ENCODE results near the gene CNTNAP2.

CNTNAP2 gene

DNA sequence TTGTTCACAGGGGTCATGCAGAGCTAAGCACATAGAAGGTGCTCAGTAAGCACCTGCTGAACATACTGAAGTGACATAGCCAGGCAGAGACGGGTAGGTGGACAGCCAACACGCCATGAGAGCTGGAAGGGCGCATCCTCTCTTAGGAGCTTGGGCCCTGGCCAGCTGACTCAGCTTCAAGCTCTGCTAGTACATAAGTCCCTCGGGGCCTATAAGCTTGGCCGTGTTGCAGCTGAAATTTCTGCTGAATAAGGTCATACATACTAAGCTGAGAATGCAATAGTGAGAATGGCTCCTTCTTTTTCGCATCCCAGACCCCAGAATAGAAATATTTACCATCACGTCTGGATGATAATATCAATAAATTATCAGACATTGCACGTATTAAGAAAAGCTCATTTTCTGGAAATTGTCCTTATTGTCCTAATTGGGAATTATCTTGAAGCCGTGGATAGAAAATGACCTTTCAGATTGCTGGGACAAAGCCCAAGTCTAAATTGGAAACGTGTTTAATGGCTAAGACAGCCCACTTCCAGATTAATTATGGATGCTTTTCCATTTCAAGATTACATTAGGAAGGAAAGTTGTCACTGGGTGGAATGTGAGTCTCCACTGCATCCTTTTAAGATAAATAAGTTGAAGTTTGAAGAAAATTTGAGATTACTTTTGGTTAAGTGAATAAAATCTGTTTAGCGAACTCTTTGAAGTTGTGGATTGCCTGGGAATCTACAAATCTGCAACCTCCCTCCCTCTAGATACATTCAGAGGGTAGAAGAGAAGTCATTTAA lies 2186.9 kb downstream of the CNTNAP2 start:
- TF ChIP-seq YY1 (IDR thresholded peaks at IDR 0.05; ENCODE audit: insufficient read depth, insufficient read length) (no peak), SUZ12 (IDR thresholded peaks at IDR 0.05; ENCODE audit: extremely low read depth, insufficient read depth, insufficient read length) (no peak), ZNF274 (IDR thresholded peaks at IDR 0.05; ENCODE audit: low read depth, low read length) (no peak)
- DNase-seq (ENCODE audit: low read depth, low spot score) = no peak
- no peaks in the 10 kb centered on the region for H3K27me3 ChIP-seq (ENCODE audit: insufficient read depth, insufficient read length)
- no peaks in the 10 kb centered on the region for H3K9me3 ChIP-seq (ENCODE audit: insufficient read depth, low read length)
- H3K9ac ChIP-seq (ENCODE audit: insufficient read length, low read depth) = no peak overlapping the region
- H3K36me3 ChIP-seq (ENCODE audit: insufficient read depth, insufficient read length, low read length) = no peaks in the 10 kb centered on the region
- no peaks in the 10 kb centered on the region for H3K4me1 ChIP-seq (ENCODE audit: insufficient read depth, insufficient read length)
- H3K4me3 ChIP-seq (ENCODE audit: insufficient read length, low read depth) = no peak overlapping the region

DNA sequence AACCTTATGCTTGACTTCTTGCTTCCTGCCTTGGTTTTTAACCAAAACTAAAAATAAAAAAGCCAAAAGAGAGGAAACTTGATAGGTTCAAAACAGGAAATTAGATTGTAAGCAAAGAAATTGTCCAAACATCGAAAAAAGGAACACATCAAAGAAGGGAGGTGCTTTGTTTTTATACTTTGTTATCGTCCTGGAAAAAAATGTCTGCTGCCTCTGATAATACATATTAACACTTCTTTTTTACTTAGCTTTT lies 2187.4 kb downstream of the CNTNAP2 start:
- Histone ChIP-seq H3K9ac (ENCODE audit: insufficient read length, low read depth) (no peak overlapping the region), H3K27me3 (ENCODE audit: insufficient read depth, insufficient read length) (no peaks in the 10 kb centered on the region), H3K4me3 (ENCODE audit: insufficient read length, low read depth) (no peak overlapping the region), H3K9me3 (ENCODE audit: insufficient read depth, low read length) (no peaks in the 10 kb centered on the region), H3K36me3 (ENCODE audit: insufficient read depth, insufficient read length, low read length) (no peaks in the 10 kb centered on the region), H3K4me1 (ENCODE audit: insufficient read depth, insufficient read length) (no peaks in the 10 kb centered on the region)
- no peak for DNase-seq (ENCODE audit: low read depth, low spot score)
- no peak for TF ChIP-seq ZNF274 (IDR thresholded peaks at IDR 0.05; ENCODE audit: low read depth, low read length)
- TF ChIP-seq YY1 (IDR thresholded peaks at IDR 0.05; ENCODE audit: insufficient read depth, insufficient read length) = no peak
- TF ChIP-seq SUZ12 (IDR thresholded peaks at IDR 0.05; ENCODE audit: extremely low read depth, insufficient read depth, insufficient read length) = no peak

DNA sequence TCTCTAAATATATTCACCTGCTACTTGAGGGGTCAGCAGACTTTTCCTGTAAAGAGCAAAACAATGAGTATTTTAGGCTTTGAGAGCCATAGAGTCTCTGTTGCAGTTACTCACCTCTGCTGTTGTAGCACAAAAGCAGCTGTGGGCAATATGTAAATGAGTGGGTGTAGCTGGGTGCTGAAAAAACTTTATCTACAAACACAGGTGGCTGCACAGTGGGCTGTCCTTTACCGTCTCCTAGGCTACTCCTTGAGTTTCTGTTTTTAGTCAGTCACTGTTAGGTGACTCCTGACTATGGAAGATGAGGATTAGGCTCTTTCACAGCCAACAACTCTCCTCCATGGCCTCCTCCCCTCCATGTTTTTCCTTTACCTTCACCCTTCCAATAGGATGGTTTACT lies 2187.9 kb downstream of the CNTNAP2 start:
- H3K4me1 ChIP-seq (ENCODE audit: insufficient read depth, insufficient read length) = no peaks in the 10 kb centered on the region
- no peaks in the 10 kb centered on the region for H3K36me3 ChIP-seq (ENCODE audit: insufficient read depth, insufficient read length, low read length)
- no peak overlapping the region for H3K9ac ChIP-seq (ENCODE audit: insufficient read length, low read depth)
- H3K9me3 ChIP-seq (ENCODE audit: insufficient read depth, low read length) = no peaks in the 10 kb centered on the region
- DNase-seq (ENCODE audit: low read depth, low spot score) = no peak
- H3K4me3 ChIP-seq (ENCODE audit: insufficient read length, low read depth) = no peak overlapping the region
- no peak for TF ChIP-seq ZNF274 (IDR thresholded peaks at IDR 0.05; ENCODE audit: low read depth, low read length)
- TF ChIP-seq SUZ12 (IDR thresholded peaks at IDR 0.05; ENCODE audit: extremely low read depth, insufficient read depth, insufficient read length) = no peak
- no peak for TF ChIP-seq YY1 (IDR thresholded peaks at IDR 0.05; ENCODE audit: insufficient read depth, insufficient read length)
- no peaks in the 10 kb centered on the region for H3K27me3 ChIP-seq (ENCODE audit: insufficient read depth, insufficient read length)

- DNase-seq (ENCODE audit: low read depth, low spot score) = no peak
- no peaks in the 10 kb centered on the region for H3K27me3 ChIP-seq (ENCODE audit: insufficient read depth, insufficient read length)
- TF ChIP-seq YY1 (IDR thresholded peaks at IDR 0.05; ENCODE audit: insufficient read depth, insufficient read length) (no peak), SUZ12 (IDR thresholded peaks at IDR 0.05; ENCODE audit: extremely low read depth, insufficient read depth, insufficient read length) (no peak), ZNF274 (IDR thresholded peaks at IDR 0.05; ENCODE audit: low read depth, low read length) (no peak)
- H3K9me3 ChIP-seq (ENCODE audit: insufficient read depth, low read length) = no peaks in the 10 kb centered on the region
- no peaks in the 10 kb centered on the region for H3K36me3 ChIP-seq (ENCODE audit: insufficient read depth, insufficient read length, low read length)
- H3K9ac ChIP-seq (ENCODE audit: insufficient read length, low read depth) = no peak overlapping the region
- no peak overlapping the region for H3K4me3 ChIP-seq (ENCODE audit: insufficient read length, low read depth)
- no peaks in the 10 kb centered on the region for H3K4me1 ChIP-seq (ENCODE audit: insufficient read depth, insufficient read length)
Measured at GRCh38 chr7:148306759-148307158, 2190.2 kb downstream of the CNTNAP2 start.

DNA sequence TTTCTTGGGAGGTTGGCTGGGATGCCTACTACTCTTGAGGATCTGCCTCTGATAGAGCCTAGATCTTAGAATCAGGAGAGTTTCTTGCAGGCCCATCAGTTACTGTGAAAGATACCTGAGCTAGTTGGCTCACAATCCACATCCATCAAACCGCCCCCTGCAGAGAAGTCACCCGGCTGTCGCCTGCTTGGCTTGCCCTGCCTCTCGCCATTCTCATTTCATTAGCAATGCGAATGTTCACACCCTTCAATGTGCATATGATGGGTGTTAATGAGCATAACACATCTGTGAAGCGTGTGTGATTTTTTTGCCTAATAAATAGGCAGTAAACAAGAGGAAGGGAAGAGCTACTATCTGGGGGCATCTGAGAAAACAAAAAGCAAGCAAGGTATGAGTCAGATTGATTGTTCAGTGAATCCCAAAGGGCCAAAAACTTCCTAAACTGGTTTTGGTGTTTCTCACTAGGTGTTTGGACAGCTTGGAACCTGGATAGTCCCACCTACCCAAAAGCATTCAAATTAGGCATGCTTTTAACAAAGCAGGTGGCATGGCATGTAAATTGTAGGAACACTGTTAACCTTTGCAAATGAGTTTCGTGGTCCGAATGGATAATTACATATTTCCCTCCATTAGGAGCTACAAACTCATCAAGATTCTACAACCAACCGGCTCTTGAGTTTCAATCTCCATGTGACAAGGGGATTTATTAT lies 2201.7 kb downstream of the CNTNAP2 start:
- Histone ChIP-seq H3K9ac (ENCODE audit: insufficient read length, low read depth) (no peak overlapping the region), H3K36me3 (ENCODE audit: insufficient read depth, insufficient read length, low read length) (no peaks in the 10 kb centered on the region), H3K27me3 (ENCODE audit: insufficient read depth, insufficient read length) (no peaks in the 10 kb centered on the region), H3K4me3 (ENCODE audit: insufficient read length, low read depth) (no peak overlapping the region), H3K9me3 (ENCODE audit: insufficient read depth, low read length) (no peaks in the 10 kb centered on the region), H3K4me1 (ENCODE audit: insufficient read depth, insufficient read length) (no peaks in the 10 kb centered on the region)
- TF ChIP-seq YY1 (IDR thresholded peaks at IDR 0.05; ENCODE audit: insufficient read depth, insufficient read length) (no peak), SUZ12 (IDR thresholded peaks at IDR 0.05; ENCODE audit: extremely low read depth, insufficient read depth, insufficient read length) (no peak), ZNF274 (IDR thresholded peaks at IDR 0.05; ENCODE audit: low read depth, low read length) (no peak)
- no peak for DNase-seq (ENCODE audit: low read depth, low spot score)

DNA sequence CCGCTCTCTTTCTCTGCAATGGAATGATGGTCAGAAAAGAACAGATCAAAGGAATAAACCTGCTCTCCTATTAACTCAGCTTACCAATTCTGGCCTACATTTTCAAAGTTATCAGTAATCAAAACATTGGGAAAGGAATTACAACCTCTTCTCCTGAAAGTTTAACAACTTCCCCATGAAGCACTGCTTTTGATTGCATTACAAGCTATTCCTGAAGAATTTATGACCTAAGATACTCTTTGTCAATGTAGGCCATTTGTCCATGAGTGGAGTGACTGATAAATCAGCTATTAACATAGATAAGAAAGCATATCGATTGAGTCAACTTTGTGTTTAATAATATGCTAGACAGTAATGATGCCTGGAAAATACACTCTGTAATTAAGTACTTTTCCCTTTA lies 2202.2 kb downstream of the CNTNAP2 start:
- Histone ChIP-seq H3K9me3 (ENCODE audit: insufficient read depth, low read length) (no peaks in the 10 kb centered on the region), H3K9ac (ENCODE audit: insufficient read length, low read depth) (no peak overlapping the region), H3K36me3 (ENCODE audit: insufficient read depth, insufficient read length, low read length) (no peaks in the 10 kb centered on the region), H3K27me3 (ENCODE audit: insufficient read depth, insufficient read length) (no peaks in the 10 kb centered on the region), H3K4me1 (ENCODE audit: insufficient read depth, insufficient read length) (no peaks in the 10 kb centered on the region), H3K4me3 (ENCODE audit: insufficient read length, low read depth) (no peak overlapping the region)
- DNase-seq (ENCODE audit: low read depth, low spot score) = no peak
- TF ChIP-seq ZNF274 (IDR thresholded peaks at IDR 0.05; ENCODE audit: low read depth, low read length) (no peak), SUZ12 (IDR thresholded peaks at IDR 0.05; ENCODE audit: extremely low read depth, insufficient read depth, insufficient read length) (no peak), YY1 (IDR thresholded peaks at IDR 0.05; ENCODE audit: insufficient read depth, insufficient read length) (no peak)

DNA sequence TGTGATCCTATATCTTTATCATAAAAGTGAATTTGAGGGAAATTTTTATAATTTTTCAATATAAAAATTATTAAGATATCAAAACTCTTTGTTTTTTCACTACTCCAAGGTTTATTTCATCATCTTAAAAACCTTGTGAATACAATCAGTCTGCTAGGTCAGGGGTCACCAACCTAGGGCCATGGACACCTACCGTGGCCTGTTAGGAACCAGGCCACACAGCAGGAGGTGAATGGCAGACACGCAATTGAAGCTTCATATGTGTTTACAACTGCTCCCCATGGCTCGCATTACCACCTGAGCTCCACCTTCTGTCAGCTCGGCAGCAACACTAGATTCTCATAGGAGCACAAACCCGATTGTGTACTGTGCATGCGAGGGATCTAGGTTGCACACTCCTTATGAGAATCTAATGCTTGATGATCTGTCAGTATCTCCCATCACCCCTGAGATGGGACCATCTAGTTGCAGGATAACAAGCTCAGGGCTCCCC lies 2202.8 kb downstream of the CNTNAP2 start:
- TF ChIP-seq YY1 (IDR thresholded peaks at IDR 0.05; ENCODE audit: insufficient read depth, insufficient read length) (no peak), ZNF274 (IDR thresholded peaks at IDR 0.05; ENCODE audit: low read depth, low read length) (no peak), SUZ12 (IDR thresholded peaks at IDR 0.05; ENCODE audit: extremely low read depth, insufficient read depth, insufficient read length) (no peak)
- Histone ChIP-seq H3K4me1 (ENCODE audit: insufficient read depth, insufficient read length) (no peaks in the 10 kb centered on the region), H3K9me3 (ENCODE audit: insufficient read depth, low read length) (no peaks in the 10 kb centered on the region), H3K4me3 (ENCODE audit: insufficient read length, low read depth) (no peak overlapping the region), H3K36me3 (ENCODE audit: insufficient read depth, insufficient read length, low read length) (no peaks in the 10 kb centered on the region), H3K9ac (ENCODE audit: insufficient read length, low read depth) (no peak overlapping the region), H3K27me3 (ENCODE audit: insufficient read depth, insufficient read length) (no peaks in the 10 kb centered on the region)
- no peak for DNase-seq (ENCODE audit: low read depth, low spot score)
